Muscle of leg (tissue), 11 donors: ENCODE measurements around the gene IBA57. TPM values are rescaled to one million over a fixed set of nuclear protein-coding genes. Genes with fewer than 3 reads are reported as not detected.

ENCODE experiments used
- DNase-seq: peaks from one replicate; pipeline ENCODE4 v3.0.0; 2013
- H3K27ac ChIP-seq: one replicate; pipeline ENCODE4 v1.5.1; 2013; ENCODE audit warnings: mild to moderate bottlenecking, low read length, control low read depth
- H3K27me3 ChIP-seq: one replicate; pipeline ENCODE4 v1.6.1; 2013; ENCODE audit warnings: low read length; ENCODE audit not compliant: control insufficient read depth, insufficient read depth
- H3K36me3 ChIP-seq: one replicate; pipeline ENCODE4 v1.6.1; 2013; ENCODE audit warnings: low read length; ENCODE audit not compliant: control insufficient read depth, insufficient read depth
- H3K4me1 ChIP-seq: one replicate; pipeline ENCODE4 v1.6.1; 2013; ENCODE audit warnings: low read length; ENCODE audit not compliant: control insufficient read depth, insufficient read depth
- H3K4me3 ChIP-seq: one replicate; pipeline ENCODE4 v1.5.1; 2013; ENCODE audit warnings: low read length, control low read depth
- H3K9me3 ChIP-seq: replicated peaks from 2 replicates; pipeline ENCODE4 v1.6.1; 2013; ENCODE audit warnings: low read depth, low read length; ENCODE audit not compliant: control insufficient read depth
- WGBS: methylation state at CpG from one replicate; pipeline ENCODE4 v1.1.5; 2013; ENCODE audit warnings: missing lambda C conversion rate; ENCODE audit not compliant: insufficient coverage; 5-methylcytosine and 5-hydroxymethylcytosine counted together
- polyA plus RNA-seq, 8 donors: library from polyadenylated mRNA; unstranded; fragments of 120-200 nt; gene quantifications; one replicate each; pipeline versions ENCODE4 v1.2.1 to v1.2.3, GENCODE V29; 2013; ENCODE audit warnings: inconsistent platforms in 1 of 8, low replicate concordance in 1 of 8; ENCODE audit not compliant: insufficient read length in 8 of 8, insufficient read depth in 1 of 8
- total RNA-seq: library from RNA; stranded (reverse); fragments of 120-200 nt; gene quantifications from one replicate; pipeline ENCODE4 v1.2.4, GENCODE V29; 2013

The IBA57 gene
- total and polyA plus RNA-seq, 9 donors: 3.2 to 5.6 (median 4.6) TPM

- Histone ChIP-seq H3K27me3 (no peaks in the 10 kb centered on the region), H3K27ac (no peak overlapping the region), H3K4me3 (no peak overlapping the region), H3K9me3 (no peaks in the 10 kb centered on the region), H3K36me3 (peaks cover 18% of the 10 kb centered on the region), H3K4me1 (no peaks in the 10 kb centered on the region)
- no CpG with 5 or more reads among the region's 2 CpGs for WGBS
- DNase-seq: no peak
Observed at GRCh38 chr1:228231189-228231588, 65.6 kb downstream of the IBA57 start.

Other genes starting within 250 kb of the IBA57 start
- 4.6 TPM for gene WNT9A, start 217.9 kb upstream of the IBA57 start, total RNA-seq
- gene WNT9A, start 217.9 kb upstream of the IBA57 start, polyA plus RNA-seq: 10 to 100 TPM in 1 of 8 donors, 1 to 10 TPM in 7; 5.2 to 10.2 (median 6.5) TPM
- gene WNT3A, start 158.8 kb upstream of the IBA57 start, total RNA-seq: not detected
- under 1 TPM in 1 of 8 donors, not detected in 7; 0.54 TPM for gene WNT3A, start 158.8 kb upstream of the IBA57 start, polyA plus RNA-seq
- 109 TPM for gene ARF1, start 83.1 kb upstream of the IBA57 start, total RNA-seq
- gene ARF1, start 83.1 kb upstream of the IBA57 start, polyA plus RNA-seq: 100 to 1,000 TPM; 240 to 313 (median 291) TPM
- 11.8 TPM for gene C1orf35, start 62.5 kb upstream of the IBA57 start, total RNA-seq
- 10 to 100 TPM; 12.8 to 15.1 (median 13.5) TPM for gene C1orf35, start 62.5 kb upstream of the IBA57 start, polyA plus RNA-seq
- gene MRPL55, start 56.5 kb upstream of the IBA57 start, total RNA-seq: 49.4 TPM
- gene MRPL55, start 56.5 kb upstream of the IBA57 start, polyA plus RNA-seq: 10 to 100 TPM; 28.6 to 37.0 (median 32.3) TPM
- 170 TPM for gene GUK1, start 25.5 kb upstream of the IBA57 start, total RNA-seq
- 100 to 1,000 TPM; 137 to 180 (median 169) TPM for gene GUK1, start 25.5 kb upstream of the IBA57 start, polyA plus RNA-seq
- 1.6 TPM for gene GJC2, start 15.9 kb upstream of the IBA57 start, total RNA-seq
- 1 to 10 TPM in 7 of 8 donors, under 1 TPM in 1; 0.94 to 1.5 (median 1.3) TPM for gene GJC2, start 15.9 kb upstream of the IBA57 start, polyA plus RNA-seq
- gene OBSCN, start 42.2 kb downstream of the IBA57 start, total RNA-seq: 224 TPM
- 100 to 1,000 TPM; 184 to 401 (median 312) TPM for gene OBSCN, start 42.2 kb downstream of the IBA57 start, polyA plus RNA-seq
- gene TRIM11, start 241.0 kb downstream of the IBA57 start, total RNA-seq: 5.2 TPM
- 1 to 10 TPM; 7.0 to 9.3 (median 7.6) TPM for gene TRIM11, start 241.0 kb downstream of the IBA57 start, polyA plus RNA-seq